GM19193 (cell line): ENCODE results near the gene SLC48A1.

Experiments
- POLR2A ChIP-seq: IDR thresholded peaks from 4 replicates; pipeline ENCODE4 v1.6.1; 2011; ENCODE audit not compliant: insufficient read depth, insufficient read length; ENCODE audit errors: extremely low read depth

SLC48A1 gene

GRCh38 chr12:47812797-47813510 lies 39.9 kb downstream of the SLC48A1 start:
- peak; percentile 63 for TF ChIP-seq POLR2A

DNA sequence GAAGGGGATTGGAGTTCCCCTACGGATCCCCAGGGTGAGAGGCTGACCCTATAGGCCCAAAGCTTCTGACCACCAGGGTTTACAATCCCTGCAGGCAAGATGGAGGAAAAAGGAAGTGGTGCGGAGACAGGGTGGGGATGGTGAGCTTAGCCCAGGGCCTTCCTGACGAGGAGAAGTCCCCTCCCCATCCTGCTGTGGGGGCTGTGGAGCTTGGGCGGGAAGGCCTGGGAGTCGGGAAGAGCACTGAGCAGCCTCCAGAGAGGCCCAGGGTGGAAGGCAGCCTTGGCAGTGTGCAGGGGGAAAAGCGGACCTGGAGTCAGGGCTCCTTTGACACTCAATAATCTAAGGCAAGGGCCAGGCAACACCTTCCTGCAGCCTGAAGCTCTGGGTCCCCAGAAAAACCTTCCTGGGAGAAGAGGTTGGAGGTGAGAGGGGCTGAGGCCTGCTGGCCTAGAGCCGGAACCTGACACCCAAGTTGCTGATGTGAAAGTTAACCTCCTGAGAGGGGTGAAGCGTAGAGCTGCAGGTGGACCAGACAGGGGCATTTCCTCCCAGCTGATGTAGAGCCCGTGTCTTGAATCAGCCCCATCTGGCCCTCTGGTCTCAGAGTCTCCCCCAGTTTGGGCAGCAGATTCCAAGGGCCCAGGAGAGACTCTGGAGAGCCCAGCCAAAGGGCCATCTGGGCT lies 40.6 kb downstream of the SLC48A1 start:
- no peak for TF ChIP-seq POLR2A

DNA sequence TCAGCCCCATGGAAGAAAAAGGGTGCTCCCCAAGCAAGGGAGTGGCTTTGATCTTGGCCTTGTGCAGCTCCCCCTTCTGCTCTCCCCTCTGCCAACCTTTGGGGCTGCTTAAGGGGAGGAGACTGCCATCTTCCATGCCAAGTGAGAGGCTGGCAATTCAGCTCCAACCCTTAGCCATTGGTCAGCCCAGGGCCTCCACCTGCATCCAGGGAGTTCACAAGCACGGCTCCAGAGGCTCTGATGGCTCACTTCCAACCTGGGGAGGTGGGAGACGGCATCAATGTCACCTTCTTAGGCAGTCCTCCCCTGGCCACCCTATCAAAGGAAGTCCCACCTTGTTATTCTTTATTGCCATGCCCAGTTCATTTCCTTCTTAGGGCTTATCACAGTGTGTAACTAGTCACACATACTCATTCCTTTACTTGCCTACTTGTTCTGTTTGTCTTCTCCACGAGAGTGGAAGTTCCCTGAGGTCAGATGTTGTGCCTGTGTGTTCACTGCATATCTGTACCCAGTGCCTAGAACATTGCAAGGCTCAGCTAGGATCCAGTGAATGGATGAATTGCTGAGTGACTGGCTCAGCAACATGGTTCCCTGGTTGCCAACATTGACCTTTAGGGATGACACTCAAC lies 41.6 kb downstream of the SLC48A1 start:
- TF ChIP-seq POLR2A = no peak

- TF ChIP-seq POLR2A = no peak
These were observed 43.6 kb downstream of the SLC48A1 start for GRCh38 chr12:47816403-47817271.

- no peak for TF ChIP-seq POLR2A
These were observed 44.4 kb downstream of the SLC48A1 start for GRCh38 chr12:47817272-47818006.

DNA sequence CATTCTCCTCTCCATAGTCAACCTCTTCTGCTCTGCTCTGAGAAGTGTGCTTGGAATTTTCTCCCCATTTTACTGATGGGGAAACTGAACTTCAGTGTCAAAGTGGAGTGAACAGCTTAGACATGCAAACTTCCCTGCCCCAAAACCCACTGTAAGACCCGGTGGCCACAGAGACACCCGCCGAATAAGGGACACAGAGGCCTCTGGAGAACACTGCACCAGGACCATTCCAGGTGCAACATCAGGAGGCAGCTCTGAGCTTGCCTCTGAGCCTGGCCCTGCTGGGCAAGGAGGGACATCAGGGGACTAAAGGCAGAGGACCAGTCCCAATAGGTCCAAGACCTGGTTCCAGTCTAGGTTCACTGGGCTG lies 45.0 kb downstream of the SLC48A1 start:
- no peak for TF ChIP-seq POLR2A

DNA sequence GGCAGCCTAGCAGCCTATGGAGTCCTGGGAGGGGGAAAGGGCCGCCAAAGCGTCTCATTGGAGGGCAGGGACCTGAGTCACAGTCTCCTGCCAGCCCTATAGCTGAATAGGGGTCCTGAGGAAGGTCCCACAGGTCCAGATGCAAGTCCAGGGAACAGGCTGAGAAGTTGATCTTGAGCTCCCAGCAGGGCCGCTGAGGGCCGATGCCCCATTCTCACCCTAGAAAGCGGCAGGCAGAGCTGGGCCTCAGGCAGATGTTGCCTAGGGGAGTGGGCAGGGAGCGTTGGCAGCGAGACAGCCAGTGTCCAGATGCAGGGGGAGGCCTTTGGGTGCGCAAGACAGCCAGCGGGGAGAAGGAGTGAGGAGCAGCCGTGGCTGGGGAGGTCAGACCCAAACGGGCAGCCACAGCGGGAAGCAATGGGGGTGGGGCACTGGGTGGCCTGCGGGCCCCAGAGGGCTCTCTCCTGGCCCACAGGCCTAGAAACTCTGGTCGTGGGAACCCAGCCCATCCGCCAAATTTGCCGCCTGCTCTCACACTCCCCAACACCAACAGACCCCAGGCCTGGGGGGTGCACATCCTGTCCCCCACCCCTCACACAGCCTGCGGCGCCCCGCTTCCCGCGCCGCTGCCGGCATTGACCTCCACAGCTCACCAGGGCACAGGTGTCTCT lies 45.6 kb downstream of the SLC48A1 start:
- TF ChIP-seq POLR2A = no peak

- no peak for TF ChIP-seq POLR2A
These were observed 46.3 kb downstream of the SLC48A1 start for GRCh38 chr12:47819138-47819895.

GRCh38 chr12:47819896-47820630 lies 47.0 kb downstream of the SLC48A1 start, which contains the start of gene HDAC7:
Gene HDAC7 (minus strand): TSS chr12:47819903. CDS start chr12:47819785, 118 bp downstream.
- peak; percentile 50 for TF ChIP-seq POLR2A

DNA sequence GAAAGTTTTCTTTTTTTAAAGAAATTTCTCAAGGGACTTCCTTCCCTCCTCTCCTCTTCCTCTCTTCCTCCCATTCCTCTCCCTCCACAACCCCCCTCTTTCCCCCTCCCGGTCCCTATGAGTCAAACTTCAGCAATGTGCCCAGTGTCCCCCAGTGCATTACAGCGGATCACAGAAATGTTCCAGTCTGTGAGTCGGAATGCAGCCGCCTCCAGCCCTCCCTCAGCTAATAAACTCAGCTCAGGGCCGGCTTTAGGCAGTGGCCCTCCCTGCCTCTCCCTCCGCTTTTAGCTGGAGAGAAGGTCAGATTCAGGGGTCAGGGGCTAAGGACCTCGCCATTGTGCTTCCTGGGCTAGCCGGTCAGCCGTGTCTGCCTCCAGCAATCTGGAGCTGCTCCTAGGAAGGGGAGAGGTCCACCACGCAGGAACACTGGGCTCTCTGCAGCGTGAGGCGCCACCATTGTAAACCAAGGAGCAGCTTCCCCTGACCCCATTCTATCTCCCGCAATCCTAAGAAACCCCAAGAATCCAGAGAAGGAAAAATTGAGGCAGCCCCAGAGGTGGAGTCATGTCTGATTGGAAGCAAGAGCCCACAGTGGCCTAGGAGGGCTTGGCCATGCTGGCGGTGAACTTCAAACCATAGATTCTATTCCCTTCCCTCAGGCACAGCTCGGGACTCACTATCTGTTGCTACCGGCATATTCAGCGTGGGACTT lies 47.8 kb downstream of the SLC48A1 start:
- TF ChIP-seq POLR2A = no peak

DNA sequence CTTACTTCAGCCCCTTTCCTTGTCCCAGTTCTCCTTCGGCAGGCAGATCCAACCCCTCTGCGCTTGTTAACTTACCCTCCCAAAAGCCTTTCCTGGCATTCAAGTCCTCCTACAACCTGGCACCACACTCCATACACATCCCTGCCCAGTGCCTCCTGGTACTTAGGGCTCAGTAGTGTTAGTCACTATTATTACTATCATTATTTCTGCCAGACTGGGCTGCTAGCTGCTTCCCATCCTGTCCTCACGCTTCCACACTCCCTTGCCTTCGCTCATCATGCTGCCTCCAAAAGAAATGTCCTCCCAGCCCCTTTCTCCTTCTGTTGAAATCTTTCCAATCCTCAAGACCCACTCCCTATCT lies 48.3 kb downstream of the SLC48A1 start:
- no peak for TF ChIP-seq POLR2A

- no peak for TF ChIP-seq POLR2A
These were observed 49.4 kb downstream of the SLC48A1 start for GRCh38 chr12:47822401-47822800.
